Measurements from ENCODE around the gene WHAMM.

The WHAMM gene

DNA sequence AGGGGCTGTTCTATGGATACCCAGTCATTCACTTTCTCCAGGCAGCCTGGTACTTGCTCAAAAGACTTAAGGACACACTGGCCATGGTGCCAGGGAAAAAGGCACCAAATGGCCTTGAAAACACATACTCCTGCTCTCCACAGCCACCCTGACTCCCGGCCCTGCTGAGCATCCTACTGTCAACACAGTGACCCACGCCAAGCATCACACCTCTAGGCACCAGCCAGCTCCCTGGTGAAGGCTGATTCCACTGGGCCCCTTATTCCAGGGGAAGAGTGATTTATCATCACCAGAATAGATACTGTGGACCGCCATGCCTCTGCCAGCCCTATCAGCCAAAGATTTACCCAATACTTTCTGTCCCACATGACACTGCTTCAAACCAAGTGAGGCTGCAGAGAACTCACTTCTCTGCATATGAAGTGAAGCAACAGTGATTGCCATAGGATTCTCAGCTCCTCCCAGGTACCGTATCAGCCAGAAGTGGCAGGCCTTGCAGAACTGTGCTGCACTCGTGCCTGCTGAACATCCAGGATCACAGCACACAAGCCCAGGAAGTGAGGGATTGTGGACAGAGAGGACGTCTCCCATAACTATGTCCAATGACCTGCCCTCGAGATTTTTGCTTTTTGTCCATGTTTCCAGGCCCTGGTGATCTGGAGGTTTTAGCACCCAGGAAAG is 63.7 kb downstream of the WHAMM start:
- Histone ChIP-seq H3K9me3 (ENCODE audit: control insufficient read depth, insufficient read depth, low read depth, low read length) (no peaks in the 10 kb centered on the region), H3K4me3 (ENCODE audit: low read depth, low read length) (no peak overlapping the region), H3K36me3 (ENCODE audit: control insufficient read depth in 2 of 2, insufficient read depth in 1 of 2, low read length in 2 of 2) (peaks cover 0 to 28% of the 10 kb centered on the region in 2 experiments; a peak in 1 of 3 replicates), H3K4me1 (ENCODE audit: control insufficient read depth, insufficient read depth, low read length) (no peaks in the 10 kb centered on the region), H3K27ac (ENCODE audit: extremely low read depth, low read depth, low read length) (no peak overlapping the region)
- POLR2A ChIA-PET: no interaction called here
- CTCF ChIA-PET: no interaction called here
- TF ChIP-seq ZNF366 (tag by site-specific recombination; conservative IDR thresholded peaks at IDR 0.05) (no peak), WT1 (tag by site-specific recombination; IDR thresholded peaks at IDR 0.05) (no peak), ZNF292 (tag by site-specific recombination; IDR thresholded peaks at IDR 0.05; ENCODE audit: borderline replicate concordance, low read depth) (no peak), ZFP37 (tag by site-specific recombination; IDR thresholded peaks at IDR 0.05) (no peak), ZEB2 (tag by site-specific recombination; IDR thresholded peaks at IDR 0.05) (no peak), ZNF391 (tag by site-specific recombination; IDR thresholded peaks at IDR 0.05; ENCODE audit: borderline replicate concordance, low read depth) (no peak), KLF9 (tag by site-specific recombination; IDR thresholded peaks at IDR 0.05; ENCODE audit: low read depth) (no peak)
- TF ChIP-seq, protein P1, sequence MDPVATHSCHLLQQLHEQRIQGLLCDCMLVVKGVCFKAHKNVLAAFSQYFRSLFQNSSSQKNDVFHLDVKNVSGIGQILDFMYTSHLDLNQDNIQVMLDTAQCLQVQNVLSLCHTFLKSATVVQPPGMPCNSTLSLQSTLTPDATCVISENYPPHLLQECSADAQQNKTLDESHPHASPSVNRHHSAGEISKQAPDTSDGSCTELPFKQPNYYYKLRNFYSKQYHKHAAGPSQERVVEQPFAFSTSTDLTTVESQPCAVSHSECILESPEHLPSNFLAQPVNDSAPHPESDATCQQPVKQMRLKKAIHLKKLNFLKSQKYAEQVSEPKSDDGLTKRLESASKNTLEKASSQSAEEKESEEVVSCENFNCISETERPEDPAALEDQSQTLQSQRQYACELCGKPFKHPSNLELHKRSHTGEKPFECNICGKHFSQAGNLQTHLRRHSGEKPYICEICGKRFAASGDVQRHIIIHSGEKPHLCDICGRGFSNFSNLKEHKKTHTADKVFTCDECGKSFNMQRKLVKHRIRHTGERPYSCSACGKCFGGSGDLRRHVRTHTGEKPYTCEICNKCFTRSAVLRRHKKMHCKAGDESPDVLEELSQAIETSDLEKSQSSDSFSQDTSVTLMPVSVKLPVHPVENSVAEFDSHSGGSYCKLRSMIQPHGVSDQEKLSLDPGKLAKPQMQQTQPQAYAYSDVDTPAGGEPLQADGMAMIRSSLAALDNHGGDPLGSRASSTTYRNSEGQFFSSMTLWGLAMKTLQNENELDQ (tag by site-specific recombination; IDR thresholded peaks at IDR 0.05; ENCODE audit: low read depth): no peak
- TF ChIP-seq, protein P2, sequence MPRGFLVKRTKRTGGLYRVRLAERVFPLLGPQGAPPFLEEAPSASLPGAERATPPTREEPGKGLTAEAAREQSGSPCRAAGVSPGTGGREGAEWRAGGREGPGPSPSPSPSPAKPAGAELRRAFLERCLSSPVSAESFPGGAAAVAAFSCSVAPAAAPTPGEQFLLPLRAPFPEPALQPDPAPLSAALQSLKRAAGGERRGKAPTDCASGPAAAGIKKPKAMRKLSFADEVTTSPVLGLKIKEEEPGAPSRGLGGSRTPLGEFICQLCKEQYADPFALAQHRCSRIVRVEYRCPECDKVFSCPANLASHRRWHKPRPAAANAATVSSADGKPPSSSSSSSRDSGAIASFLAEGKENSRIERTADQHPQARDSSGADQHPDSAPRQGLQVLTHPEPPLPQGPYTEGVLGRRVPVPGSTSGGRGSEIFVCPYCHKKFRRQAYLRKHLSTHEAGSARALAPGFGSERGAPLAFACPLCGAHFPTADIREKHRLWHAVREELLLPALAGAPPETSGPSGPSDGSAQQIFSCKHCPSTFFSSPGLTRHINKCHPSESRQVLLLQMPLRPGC (tag by site-specific recombination; IDR thresholded peaks at IDR 0.05): no peak

DNA sequence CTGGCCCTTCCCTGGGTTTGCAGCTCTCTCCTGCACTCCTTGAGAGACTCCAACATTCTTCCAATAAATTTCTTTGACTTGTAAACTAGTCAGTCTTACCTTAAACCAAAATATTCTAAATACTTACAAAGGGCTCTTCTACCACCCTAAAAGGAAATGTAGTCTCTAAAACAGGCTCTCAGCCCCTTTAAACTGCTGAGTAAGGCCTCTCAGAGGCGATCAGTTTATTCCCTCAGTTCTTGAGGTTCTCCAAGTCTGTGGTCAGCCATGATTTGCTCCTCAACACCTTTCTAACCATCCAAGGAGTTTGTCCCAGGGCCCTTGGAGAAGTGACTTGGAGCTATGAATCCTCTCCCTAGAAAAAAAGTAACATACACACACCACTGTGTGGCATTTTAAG is 64.8 kb downstream of the WHAMM start:
- TF ChIP-seq SCRT2 (tag by site-specific recombination; IDR thresholded peaks at IDR 0.05) (no peak), KLF7 (tag by site-specific recombination; IDR thresholded peaks at IDR 0.05; ENCODE audit: borderline replicate concordance) (no peak), ZNF544 (tag by site-specific recombination; IDR thresholded peaks at IDR 0.05) (no peak), ZNF112 (tag by site-specific recombination; IDR thresholded peaks at IDR 0.05) (no peak), ZNF19 (tag by site-specific recombination; IDR thresholded peaks at IDR 0.05; ENCODE audit: low read depth) (no peak), ZNF423 (tag by site-specific recombination; IDR thresholded peaks at IDR 0.05) (no peak)
- TF ChIP-seq, protein P3, sequence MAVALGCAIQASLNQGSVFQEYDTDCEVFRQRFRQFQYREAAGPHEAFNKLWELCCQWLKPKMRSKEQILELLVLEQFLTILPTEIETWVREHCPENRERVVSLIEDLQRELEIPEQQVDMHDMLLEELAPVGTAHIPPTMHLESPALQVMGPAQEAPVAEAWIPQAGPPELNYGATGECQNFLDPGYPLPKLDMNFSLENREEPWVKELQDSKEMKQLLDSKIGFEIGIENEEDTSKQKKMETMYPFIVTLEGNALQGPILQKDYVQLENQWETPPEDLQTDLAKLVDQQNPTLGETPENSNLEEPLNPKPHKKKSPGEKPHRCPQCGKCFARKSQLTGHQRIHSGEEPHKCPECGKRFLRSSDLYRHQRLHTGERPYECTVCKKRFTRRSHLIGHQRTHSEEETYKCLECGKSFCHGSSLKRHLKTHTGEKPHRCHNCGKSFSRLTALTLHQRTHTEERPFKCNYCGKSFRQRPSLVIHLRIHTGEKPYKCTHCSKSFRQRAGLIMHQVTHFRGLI (tag by site-specific recombination; IDR thresholded peaks at IDR 0.05): no peak
- TF ChIP-seq, protein P4, sequence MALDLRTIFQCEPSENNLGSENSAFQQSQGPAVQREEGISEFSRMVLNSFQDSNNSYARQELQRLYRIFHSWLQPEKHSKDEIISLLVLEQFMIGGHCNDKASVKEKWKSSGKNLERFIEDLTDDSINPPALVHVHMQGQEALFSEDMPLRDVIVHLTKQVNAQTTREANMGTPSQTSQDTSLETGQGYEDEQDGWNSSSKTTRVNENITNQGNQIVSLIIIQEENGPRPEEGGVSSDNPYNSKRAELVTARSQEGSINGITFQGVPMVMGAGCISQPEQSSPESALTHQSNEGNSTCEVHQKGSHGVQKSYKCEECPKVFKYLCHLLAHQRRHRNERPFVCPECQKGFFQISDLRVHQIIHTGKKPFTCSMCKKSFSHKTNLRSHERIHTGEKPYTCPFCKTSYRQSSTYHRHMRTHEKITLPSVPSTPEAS (tag by site-specific recombination; IDR thresholded peaks at IDR 0.05): no peak
- Histone ChIP-seq H3K4me1 (ENCODE audit: control insufficient read depth, insufficient read depth, low read length) (no peaks in the 10 kb centered on the region), H3K36me3 (ENCODE audit: control insufficient read depth in 2 of 2, insufficient read depth in 1 of 2, low read length in 2 of 2) (peaks cover 0 to 28% of the 10 kb centered on the region in 2 experiments; a peak in 2 of 3 replicates), H3K27ac (ENCODE audit: extremely low read depth, low read depth, low read length) (no peak overlapping the region), H3K4me3 (ENCODE audit: low read depth, low read length) (no peak overlapping the region), H3K9me3 (ENCODE audit: control insufficient read depth, insufficient read depth, low read depth, low read length) (no peaks in the 10 kb centered on the region)
- CTCF ChIA-PET: no interaction called here
- POLR2A ChIA-PET: no interaction called here

Data from HEK293 (cell line).